ENCODE measurements around the gene MARF1. TPM values are rescaled to one million over a fixed set of nuclear protein-coding genes. Genes with fewer than 3 reads are reported as not detected.

Gene MARF1
- total and polyA plus RNA-seq, 9 of the 15 experiments (the other 6 are each of a cell fraction or from before 2014, with no cell fraction given), result 4.7 to 33.2 (median 11.7) TPM

- TF ChIP-seq KDM2B (CRISPR knock-in tag; IDR thresholded peaks at IDR 0.05) (no peak), MXI1 (IDR thresholded peaks at IDR 0.05; ENCODE audit: low read depth, low read length) (no peak), TAF15 (IDR thresholded peaks at IDR 0.05; ENCODE audit: low read depth, low read length) (no peak), ZNF586 (CRISPR knock-in tag; conservative IDR thresholded peaks at IDR 0.05) (no peak), TRIM28 (IDR thresholded peaks at IDR 0.05) (peak; percentile 75; the same call in 1 of the 2 replicates), CBFA2T2 (conservative IDR thresholded peaks at IDR 0.05) (0 out of 2 replicates have a peak, but pooled peaks have one; percentile 7), MEF2D (tag; conservative IDR thresholded peaks at IDR 0.05; ENCODE audit: low read depth) (no peak), E2F6 (IDR thresholded peaks at IDR 0.05; ENCODE audit: borderline replicate concordance in 1 of 2, extremely low read depth in 1 of 2, insufficient read depth in 1 of 2, insufficient read length in 1 of 2, low read depth in 1 of 2, low read length in 1 of 2, poor library complexity in 1 of 2, severe bottlenecking in 1 of 2) (no peak), ZC3H11A (IDR thresholded peaks at IDR 0.05; ENCODE audit: low read depth, low read length) (no peak), MECOM (CRISPR knock-in tag; IDR thresholded peaks at IDR 0.05) (peak; percentile 73; the same call in 1 of the 2 replicates), EWSR1 (IDR thresholded peaks at IDR 0.05; ENCODE audit: borderline replicate concordance, low read depth, partially characterized antibody) (no peak), CBX1 (IDR thresholded peaks at IDR 0.05; ENCODE audit: low read depth) (no peak), THAP7 (CRISPR knock-in tag; IDR thresholded peaks at IDR 0.05) (no peak), ZBTB26 (CRISPR knock-in tag; IDR thresholded peaks at IDR 0.05) (no peak), ZEB2 (IDR thresholded peaks at IDR 0.05) (peak; percentile 87; the same call in 1 of the 2 replicates), ZNF280B (CRISPR knock-in tag; IDR thresholded peaks at IDR 0.05) (no peak), ZNF41 (CRISPR knock-in tag; conservative IDR thresholded peaks at IDR 0.05) (no peak), NKRF (IDR thresholded peaks at IDR 0.05; ENCODE audit: borderline replicate concordance) (no peak), SMARCA4 (IDR thresholded peaks at IDR 0.05) (peak; percentile 28; the same call in 1 of the 2 replicates)
Observed at GRCh38 chr16:15571557-15571956, 71.4 kb downstream of the MARF1 start (continued).
